ENCODE measurements around the gene FGB.

FGB gene

DNA sequence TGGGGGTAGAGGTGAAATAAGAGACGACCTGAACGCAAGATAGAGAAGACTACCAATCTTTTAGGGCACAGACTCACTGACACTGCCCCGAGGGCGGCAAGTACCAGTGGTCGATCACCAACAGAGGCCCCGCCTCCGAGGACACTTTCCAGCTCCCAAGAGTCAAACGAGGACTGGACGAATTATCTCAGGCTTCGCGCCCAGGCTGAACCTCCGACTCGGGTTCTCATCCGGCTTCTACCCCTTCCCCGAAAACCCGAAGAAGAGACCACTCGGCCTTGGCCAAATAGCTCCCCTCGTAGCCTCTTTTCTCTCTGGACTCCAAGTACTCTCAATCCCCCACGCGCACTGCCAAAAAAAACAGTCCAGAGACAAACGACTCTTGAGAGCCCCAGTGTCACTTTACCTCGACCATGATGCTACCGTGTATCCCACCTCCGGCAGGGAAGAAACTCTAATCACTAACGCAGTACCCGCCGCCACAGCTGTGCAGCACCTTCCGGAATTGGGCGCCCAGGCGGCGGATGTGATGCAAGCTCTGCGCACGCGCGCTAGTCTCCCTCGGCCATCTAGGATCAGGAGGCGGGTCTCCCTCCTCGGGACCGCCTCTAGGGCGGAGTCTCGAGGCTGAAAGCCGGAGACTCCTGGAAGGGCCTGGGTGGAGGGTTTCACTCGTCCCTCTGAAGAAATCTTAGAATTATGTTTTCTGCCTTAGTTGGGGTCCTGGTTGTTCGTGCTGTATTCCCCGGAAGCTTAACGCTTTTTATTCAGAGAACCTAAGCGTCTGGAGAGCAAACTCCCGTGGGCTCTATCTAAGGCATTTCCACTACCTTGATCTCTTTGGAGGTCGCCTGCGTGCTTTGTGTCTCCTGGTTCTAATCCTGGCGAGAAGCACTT is 12.7 kb upstream of the FGB start, which contains the start of gene PLRG1:
Gene PLRG1 (minus strand): TSS at position 507 of the 897 bp plus-strand sequence. CDS start 92 bp downstream, at position 415.
- ChIA-PET POLR2A (interaction anchor here (0.9 to 1.0 kb wide), 3 partner anchors 9 to 68 kb away, joined by 4 to 5 read pairs (median 4); partner anchors contain the start of gene FGG), CTCF (interaction anchor here (0.6 to 6.6 kb wide), 11 partner anchors 9 to 1261 kb away, joined by 3 to 128 read pairs (median 6); partner anchors contain the start of gene FGB)

GRCh38 chr4:154551872-154552686 is 10.7 kb upstream of the FGB start:
- peak; percentile 55 for DNase-seq (ENCODE audit: low read depth, low spot score)
- POLR2A ChIA-PET, result interaction anchor here (0.6 kb wide), 1 partner anchor 1402 kb away, joined by 3 read pairs; the partner anchor contains the start of gene CTSO
- CTCF ChIA-PET, result interaction anchor here (0.6 to 6.6 kb wide), 23 partner anchors 7 to 823 kb away, joined by 3 to 128 read pairs (median 4); partner anchors contain the start of genes FGB, FGG and RBM46
- TF ChIP-seq, protein P1, sequence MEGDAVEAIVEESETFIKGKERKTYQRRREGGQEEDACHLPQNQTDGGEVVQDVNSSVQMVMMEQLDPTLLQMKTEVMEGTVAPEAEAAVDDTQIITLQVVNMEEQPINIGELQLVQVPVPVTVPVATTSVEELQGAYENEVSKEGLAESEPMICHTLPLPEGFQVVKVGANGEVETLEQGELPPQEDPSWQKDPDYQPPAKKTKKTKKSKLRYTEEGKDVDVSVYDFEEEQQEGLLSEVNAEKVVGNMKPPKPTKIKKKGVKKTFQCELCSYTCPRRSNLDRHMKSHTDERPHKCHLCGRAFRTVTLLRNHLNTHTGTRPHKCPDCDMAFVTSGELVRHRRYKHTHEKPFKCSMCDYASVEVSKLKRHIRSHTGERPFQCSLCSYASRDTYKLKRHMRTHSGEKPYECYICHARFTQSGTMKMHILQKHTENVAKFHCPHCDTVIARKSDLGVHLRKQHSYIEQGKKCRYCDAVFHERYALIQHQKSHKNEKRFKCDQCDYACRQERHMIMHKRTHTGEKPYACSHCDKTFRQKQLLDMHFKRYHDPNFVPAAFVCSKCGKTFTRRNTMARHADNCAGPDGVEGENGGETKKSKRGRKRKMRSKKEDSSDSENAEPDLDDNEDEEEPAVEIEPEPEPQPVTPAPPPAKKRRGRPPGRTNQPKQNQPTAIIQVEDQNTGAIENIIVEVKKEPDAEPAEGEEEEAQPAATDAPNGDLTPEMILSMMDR (IDR thresholded peaks at IDR 0.05; ENCODE audit: insufficient read depth, low read length, missing control alignments), result peak; percentile 60
- no peak overlapping the region for H3K4me3 ChIP-seq (ENCODE audit: low read depth, low read length)

More for the DNA sequence above, 12.7 kb upstream of the FGB start, which contains the start of gene PLRG1:
- DNase-seq (ENCODE audit: low read depth, low spot score), result peak; percentile 58
- TF ChIP-seq, protein P1 (IDR thresholded peaks at IDR 0.05; ENCODE audit: insufficient read depth, low read length, missing control alignments), result no peak
- H3K4me3 ChIP-seq (ENCODE audit: low read depth, low read length), result peak within 1 kb of the TSS; percentile 91

- DNase-seq (ENCODE audit: low read depth, low spot score), result no peak
- no peak overlapping the region for H3K4me3 ChIP-seq (ENCODE audit: low read depth, low read length)
- CTCF ChIA-PET, result interaction anchor here (0.7 to 8.4 kb wide), 24 partner anchors 9 to 1228 kb away, joined by 3 to 353 read pairs (median 4); partner anchors contain the start of genes FGA, FGG, PLRG1 and RBM46
- TF ChIP-seq, protein P1 (IDR thresholded peaks at IDR 0.05; ENCODE audit: insufficient read depth, low read length, missing control alignments), result no peak
- POLR2A ChIA-PET, result interaction anchor here (1.1 kb wide), 1 partner anchor 9 kb away, joined by 5 read pairs; the partner anchor contains the start of gene PLRG1
Measured at GRCh38 chr4:154559141-154559493, 3.7 kb upstream of the FGB start.

GRCh38 chr4:154559494-154560418 is 3.1 kb upstream of the FGB start:
- ChIA-PET CTCF (interaction anchor here (0.7 to 8.4 kb wide), 24 partner anchors 8 to 1228 kb away, joined by 3 to 353 read pairs (median 4); partner anchors contain the start of genes FGA, FGG, PLRG1 and RBM46), POLR2A (interaction anchor here (1.1 kb wide), 1 partner anchor 10 kb away, joined by 5 read pairs; the partner anchor contains the start of gene PLRG1)
- no peak for DNase-seq (ENCODE audit: low read depth, low spot score)
- TF ChIP-seq, protein P1 (IDR thresholded peaks at IDR 0.05; ENCODE audit: insufficient read depth, low read length, missing control alignments), result peak; percentile 59
- no peak overlapping the region for H3K4me3 ChIP-seq (ENCODE audit: low read depth, low read length)

DNA sequence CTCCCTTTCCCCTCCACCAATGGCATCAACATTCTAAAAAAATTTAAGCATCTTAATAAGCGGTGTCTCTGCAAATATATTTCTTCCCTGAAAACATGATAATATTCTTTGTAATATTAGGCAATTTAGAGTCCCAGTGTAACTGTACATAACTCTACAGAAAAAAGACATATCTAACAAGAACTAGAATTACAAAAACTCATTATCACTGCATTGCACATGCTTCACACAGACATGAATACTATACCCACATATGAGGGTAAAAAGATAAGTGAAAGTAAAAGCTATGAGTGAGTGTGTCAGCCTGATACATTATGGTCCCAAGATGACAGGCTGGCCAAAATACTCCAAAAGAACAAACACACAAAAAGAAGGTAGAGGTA is 2.4 kb upstream of the FGB start:
- TF ChIP-seq, protein P1 (IDR thresholded peaks at IDR 0.05; ENCODE audit: insufficient read depth, low read length, missing control alignments), result no peak
- ChIA-PET CTCF (interaction anchor here (1.1 to 8.4 kb wide), 5 partner anchors 10 to 218 kb away, joined by 4 to 353 read pairs (median 13); partner anchors contain the start of genes FGG and PLRG1), POLR2A (no interaction called here)
- no peak overlapping the region for H3K4me3 ChIP-seq (ENCODE audit: low read depth, low read length)
- DNase-seq (ENCODE audit: low read depth, low spot score), result no peak
